HepG2 (cell line): Measurements from ENCODE around the gene CCM2. TPM values are rescaled to one million over a fixed set of nuclear protein-coding genes. Genes with fewer than 3 reads are reported as not detected.

Source experiments
- ARID5B ChIP-seq: IDR thresholded peaks from 2 replicates; pipeline ENCODE4 v1.4.0; 2020; ENCODE audit warnings: mild to moderate bottlenecking, missing genetic modification reagents
- ATM ChIP-seq: fragments of 450-650 bp; IDR thresholded peaks from 2 replicates; pipeline ENCODE4 v1.7.1; 2017; ENCODE audit warnings: mild to moderate bottlenecking, borderline replicate concordance
- BRCA1 ChIP-seq: sonication (generic); formaldehyde crosslinking; IDR thresholded peaks from 2 replicates; pipeline ENCODE4 v1.4.0; 2020; ENCODE audit warnings: missing genetic modification reagents
- BRD4 ChIP-seq: sonication (generic); formaldehyde crosslinking; IDR thresholded peaks from 2 replicates; pipeline ENCODE4 v1.4.0; 2020; ENCODE audit warnings: missing genetic modification reagents
- CEBPG ChIP-seq: IDR thresholded peaks from 2 replicates; pipeline ENCODE4 v1.6.1; 2016
- FLYWCH1 ChIP-seq: sonication (generic); formaldehyde crosslinking; IDR thresholded peaks from 2 replicates; pipeline ENCODE4 v1.8.1; 2023; ENCODE audit warnings: mild to moderate bottlenecking, missing genetic modification reagents
- FOXK2 ChIP-seq: fragments of 450-650 bp; IDR thresholded peaks from 2 replicates; pipeline ENCODE4 v1.6.1; 2016
- GABPB1 ChIP-seq: IDR thresholded peaks from 2 replicates; pipeline ENCODE4 v1.6.1; 2016; ENCODE audit warnings: mild to moderate bottlenecking, missing genetic modification reagents, moderate library complexity, missing compliant biosample characterization
- HOXD1 ChIP-seq: sonication (generic); formaldehyde crosslinking; IDR thresholded peaks from 2 replicates; pipeline ENCODE4 v1.5.0; 2020; ENCODE audit warnings: missing genetic modification reagents
- PHF21A ChIP-seq: sonication (generic); formaldehyde crosslinking; IDR thresholded peaks from 2 replicates; pipeline ENCODE4 v1.5.0; 2020; ENCODE audit warnings: mild to moderate bottlenecking, missing genetic modification reagents
- SMAD3 ChIP-seq: sonication (generic); formaldehyde crosslinking; IDR thresholded peaks from 2 replicates; pipeline ENCODE4 v1.4.0; 2020; ENCODE audit warnings: missing genetic modification reagents
- SP5 ChIP-seq: IDR thresholded peaks from 2 replicates; pipeline ENCODE4 v1.6.1; 2016; ENCODE audit warnings: low read depth, borderline replicate concordance
- TOE1 ChIP-seq: sonication (generic); formaldehyde crosslinking; IDR thresholded peaks from 2 replicates; pipeline ENCODE4 v1.4.0; 2020; ENCODE audit warnings: mild to moderate bottlenecking, missing genetic modification reagents
- ZC3H13 ChIP-seq: sonication (generic); formaldehyde crosslinking; IDR thresholded peaks from 2 replicates; pipeline ENCODE4 v1.8.1; 2023; ENCODE audit warnings: mild to moderate bottlenecking, missing genetic modification reagents, moderate library complexity
- ZIK1 ChIP-seq: sonication (generic); formaldehyde crosslinking; IDR thresholded peaks from 2 replicates; pipeline ENCODE4 v1.5.0; 2020; ENCODE audit warnings: mild to moderate bottlenecking, low read depth, missing genetic modification reagents, borderline replicate concordance
- ZNF121 ChIP-seq: sonication (generic); formaldehyde crosslinking; IDR thresholded peaks from 2 replicates; pipeline ENCODE4 v1.5.0; 2020; ENCODE audit warnings: mild to moderate bottlenecking, missing genetic modification reagents
- ZNF205 ChIP-seq: IDR thresholded peaks from 2 replicates; pipeline ENCODE4 v1.6.1; 2018; ENCODE audit warnings: missing biosample characterization, missing genetic modification reagents
- ZNF616 ChIP-seq: sonication (generic); formaldehyde crosslinking; IDR thresholded peaks from 2 replicates; pipeline ENCODE4 v1.5.0; 2020; ENCODE audit warnings: low read depth, mild to moderate bottlenecking, missing genetic modification reagents
- ZNF841 ChIP-seq: sonication (generic); formaldehyde crosslinking; IDR thresholded peaks from 2 replicates; pipeline ENCODE4 v1.8.1; 2023; ENCODE audit warnings: missing genetic modification reagents, borderline replicate concordance
- ZSCAN25 ChIP-seq: sonication (generic); formaldehyde crosslinking; IDR thresholded peaks from 2 replicates; pipeline ENCODE4 v1.8.0; 2022; ENCODE audit warnings: mild to moderate bottlenecking, missing genetic modification reagents
- polyA plus RNA-seq, 8 experiments: library from polyadenylated mRNA; depleted of rRNA in 3 of 8; stranded (reverse) in 7 of 8; unstranded in 1 of 8; fragments of >200 nt; fragmentation: Illumina TruSeq in 4 of 8; extraction: Trizol in 4 of 8; gene quantifications; 2 replicates each; pipeline versions ENCODE4 v1.2.1 to v1.2.3, GENCODE V29; 2011 to 2016; ENCODE audit warnings: low read depth in 4 of 8, missing spikeins in 1 of 8, mixed read lengths in 1 of 8; ENCODE audit not compliant: insufficient read depth in 1 of 8
- total RNA-seq, 5 experiments: library from RNA; depleted of rRNA; stranded (reverse); fragments of >200 nt; fragmentation: Illumina TruSeq; extraction: Trizol; gene quantifications; 2 replicates each; pipeline ENCODE4 v1.2.3, GENCODE V29; 2016; ENCODE audit warnings: low read depth in 1 of 5
- TF ChIP-seq, protein P1 (sequence below): sonication (generic); formaldehyde crosslinking; IDR thresholded peaks from 2 replicates; pipeline ENCODE4 v1.5.0; 2020; ENCODE audit warnings: mild to moderate bottlenecking, missing genetic modification reagents, moderate library complexity
- TF ChIP-seq, protein P2 (sequence below): sonication (generic); formaldehyde crosslinking; IDR thresholded peaks from 2 replicates; pipeline ENCODE4 v1.8.1; 2023; ENCODE audit warnings: mild to moderate bottlenecking, inconsistent platforms, moderate library complexity, missing genetic modification reagents, borderline replicate concordance
- TF ChIP-seq, protein P3 (sequence below): IDR thresholded peaks from 2 replicates; pipeline ENCODE4 v1.6.1; 2016; ENCODE audit warnings: missing compliant biosample characterization, missing genetic modification reagents, borderline replicate concordance

CCM2 gene
- total and polyA plus RNA-seq, 2 of the 13 experiments (the other 11 are each of a cell fraction or from before 2014, with no cell fraction given) = 13.7 to 15.8 TPM

DNA sequence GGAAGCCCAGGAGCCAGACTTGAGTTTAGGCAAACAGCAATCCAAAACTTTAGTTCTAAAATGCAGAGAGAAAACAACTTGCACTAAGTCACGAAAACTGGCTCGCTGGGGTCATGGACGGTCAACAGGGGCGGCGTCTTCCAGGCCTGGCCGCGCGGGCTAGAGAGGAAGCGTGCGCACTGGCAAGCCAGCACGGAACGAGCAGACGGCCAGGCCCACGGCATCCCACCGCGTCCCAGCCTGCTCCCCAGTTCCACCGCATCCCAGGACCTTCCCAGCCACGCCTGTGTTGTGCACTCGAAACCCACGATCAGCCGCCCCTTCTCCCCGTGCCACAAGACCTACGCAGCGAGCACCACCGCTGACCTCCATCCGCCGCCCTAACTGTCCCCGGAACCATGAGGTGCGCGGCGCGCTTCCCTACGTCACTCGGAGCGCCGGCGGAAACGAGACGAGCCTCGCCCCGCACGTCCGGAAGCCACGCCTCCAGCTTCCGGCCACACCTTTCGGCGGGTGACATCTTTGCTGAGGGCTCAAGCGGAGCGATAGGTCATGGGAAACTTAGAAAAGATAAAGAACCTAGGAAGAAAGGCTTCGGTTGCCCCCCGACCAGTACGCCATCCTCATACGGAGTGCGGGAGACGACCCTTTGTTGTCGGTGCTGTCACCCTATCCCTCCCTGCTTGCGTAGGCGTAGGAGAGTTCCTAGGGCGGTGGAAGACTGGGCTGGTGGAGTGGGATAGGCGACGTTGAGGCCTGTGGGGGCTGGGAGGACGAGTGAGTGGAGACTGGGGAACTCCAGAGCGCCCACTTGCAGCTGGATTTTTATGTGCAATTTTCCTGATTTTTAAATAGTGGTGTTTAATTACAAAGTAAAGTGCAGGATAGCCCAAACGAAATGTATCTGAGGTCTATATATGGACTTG is 111.6 kb downstream of the CCM2 start, which contains the start of gene TBRG4 (continued):
- TF ChIP-seq ZIK1 (CRISPR knock-in tag) = peak; percentile 18
- TF ChIP-seq ZC3H13 (CRISPR knock-in tag) = peak; percentile 90
- TF ChIP-seq, protein P1, sequence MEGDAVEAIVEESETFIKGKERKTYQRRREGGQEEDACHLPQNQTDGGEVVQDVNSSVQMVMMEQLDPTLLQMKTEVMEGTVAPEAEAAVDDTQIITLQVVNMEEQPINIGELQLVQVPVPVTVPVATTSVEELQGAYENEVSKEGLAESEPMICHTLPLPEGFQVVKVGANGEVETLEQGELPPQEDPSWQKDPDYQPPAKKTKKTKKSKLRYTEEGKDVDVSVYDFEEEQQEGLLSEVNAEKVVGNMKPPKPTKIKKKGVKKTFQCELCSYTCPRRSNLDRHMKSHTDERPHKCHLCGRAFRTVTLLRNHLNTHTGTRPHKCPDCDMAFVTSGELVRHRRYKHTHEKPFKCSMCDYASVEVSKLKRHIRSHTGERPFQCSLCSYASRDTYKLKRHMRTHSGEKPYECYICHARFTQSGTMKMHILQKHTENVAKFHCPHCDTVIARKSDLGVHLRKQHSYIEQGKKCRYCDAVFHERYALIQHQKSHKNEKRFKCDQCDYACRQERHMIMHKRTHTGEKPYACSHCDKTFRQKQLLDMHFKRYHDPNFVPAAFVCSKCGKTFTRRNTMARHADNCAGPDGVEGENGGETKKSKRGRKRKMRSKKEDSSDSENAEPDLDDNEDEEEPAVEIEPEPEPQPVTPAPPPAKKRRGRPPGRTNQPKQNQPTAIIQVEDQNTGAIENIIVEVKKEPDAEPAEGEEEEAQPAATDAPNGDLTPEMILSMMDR (CRISPR knock-in tag) = peak; percentile 55
- no peak for TF ChIP-seq FOXK2
- peak; percentile 97 for TF ChIP-seq HOXD1 (CRISPR knock-in tag)
- 0 out of 2 replicates have a peak, but pooled peaks have one; percentile 25 for TF ChIP-seq CEBPG (CRISPR knock-in tag)
- TF ChIP-seq ATM = no peak
- TF ChIP-seq TOE1 = no peak
- peak; percentile 89 for TF ChIP-seq ZNF205
- no peak; the same call in 1 of the 2 replicates for TF ChIP-seq ZNF121 (CRISPR knock-in tag)
- peak; percentile 48 for TF ChIP-seq ARID5B
- TF ChIP-seq PHF21A (CRISPR knock-in tag) = peak; percentile 87
- peak; percentile 62 for TF ChIP-seq SP5
- TF ChIP-seq BRCA1 = peak; percentile 91
- TF ChIP-seq, protein P2, sequence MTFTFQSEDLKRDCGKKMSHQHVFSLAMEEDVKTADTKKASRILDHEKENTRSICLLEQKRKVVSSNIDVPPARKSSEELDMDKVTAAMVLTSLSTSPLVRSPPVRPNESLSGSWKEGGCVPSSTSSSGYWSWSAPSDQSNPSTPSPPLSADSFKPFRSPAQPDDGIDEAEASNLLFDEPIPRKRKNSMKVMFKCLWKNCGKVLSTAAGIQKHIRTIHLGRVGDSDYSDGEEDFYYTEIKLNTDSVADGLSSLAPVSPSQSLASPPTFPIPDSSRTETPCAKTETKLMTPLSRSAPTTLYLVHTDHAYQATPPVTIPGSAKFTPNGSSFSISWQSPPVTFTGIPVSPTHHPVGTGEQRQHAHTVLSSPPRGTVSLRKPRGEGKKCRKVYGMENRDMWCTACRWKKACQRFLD (CRISPR knock-in tag) = peak; percentile 98
- TF ChIP-seq, protein P3, sequence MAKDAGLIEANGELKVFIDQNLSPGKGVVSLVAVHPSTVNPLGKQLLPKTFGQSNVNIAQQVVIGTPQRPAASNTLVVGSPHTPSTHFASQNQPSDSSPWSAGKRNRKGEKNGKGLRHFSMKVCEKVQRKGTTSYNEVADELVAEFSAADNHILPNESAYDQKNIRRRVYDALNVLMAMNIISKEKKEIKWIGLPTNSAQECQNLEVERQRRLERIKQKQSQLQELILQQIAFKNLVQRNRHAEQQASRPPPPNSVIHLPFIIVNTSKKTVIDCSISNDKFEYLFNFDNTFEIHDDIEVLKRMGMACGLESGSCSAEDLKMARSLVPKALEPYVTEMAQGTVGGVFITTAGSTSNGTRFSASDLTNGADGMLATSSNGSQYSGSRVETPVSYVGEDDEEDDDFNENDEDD = peak; percentile 77
- 0 out of 2 replicates have a peak, but pooled peaks have one; percentile 66 for TF ChIP-seq SMAD3 (CRISPR knock-in tag)
- TF ChIP-seq FLYWCH1 (CRISPR knock-in tag) = peak; percentile 21; the same call in 1 of the 2 replicates
- TF ChIP-seq ZNF841 (CRISPR knock-in tag) = peak; percentile 39; the same call in 1 of the 2 replicates
- peak; percentile 99 for TF ChIP-seq BRD4 (CRISPR knock-in tag)
- TF ChIP-seq GABPB1 (CRISPR knock-in tag) = peak; percentile 99
- TF ChIP-seq ZSCAN25 (CRISPR knock-in tag) = peak; percentile 79; the same call in 1 of the 2 replicates
- TF ChIP-seq ZNF616 (CRISPR knock-in tag) = peak; percentile 90; the same call in 1 of the 2 replicates
